ENCODE measurements around the gene GIPC3. TPM values are rescaled to one million over a fixed set of nuclear protein-coding genes. Genes with fewer than 3 reads are reported as not detected.

GIPC3 gene
- total RNA-seq, 2 experiments from 2014 or later = 1.1 TPM

GRCh38 chr19:3573162-3573857 lies 12.0 kb upstream of the GIPC3 start:
- intact Hi-C loops (cut with DNase I, micrococcal nuclease) = loop anchor here in 1 of 2 experiments (2.0 to 5.0 kb wide), 3 partner anchors 53 to 136 kb away; partner anchors contain the start of genes CACTIN and FZR1

GRCh38 chr19:3573858-3574637 lies 11.2 kb upstream of the GIPC3 start:
- ChIA-PET CTCF (interaction anchor here (0.9 to 1.2 kb wide), 2 partner anchors 27 to 29 kb away, joined by 3 read pairs; no protein-coding TSS in a partner anchor), POLR2A (interaction anchor here (0.9 to 2.0 kb wide), 4 partner anchors 17 to 189 kb away, joined by 3 to 8 read pairs (median 4); partner anchors contain the start of genes MFSD12 and MRPL54)
- Histone ChIP-seq H3K27me3 (ENCODE audit: control insufficient read depth in 1 of 2, insufficient read depth in 2 of 2, low read length in 2 of 2) (no peaks in the 10 kb centered on the region), H3K4me1 (ENCODE audit: insufficient read depth, low read length) (peaks cover 18% of the 10 kb centered on the region), H3K36me3 (ENCODE audit: insufficient read depth, low read length) (no peaks in the 10 kb centered on the region), H3K27ac (ENCODE audit: low read depth in 1 of 2, low read length in 2 of 2) (no peak overlapping the region), H3K4me3 (ENCODE audit: low read length) (peak overlapping the region; percentile 73), H3K9me3 (ENCODE audit: control insufficient read depth in 1 of 2, insufficient read depth in 1 of 2, low read length in 2 of 2) (peaks cover 0 to 7% of the 10 kb centered on the region in 2 experiments)
- ATAC-seq (ENCODE audit: poor library complexity) (peak; percentile 18), DNase-seq (peak; percentile 48 to 94 (median 74))
- Mint-ChIP-seq H3K27ac (no peak overlapping the region), H3K4me1 (ENCODE audit: low read depth) (peaks cover 16% of the 10 kb centered on the region), H3K36me3 (ENCODE audit: low read depth) (peaks cover 12% of the 10 kb centered on the region), H3K9me3 (no peaks in the 10 kb centered on the region), H3K4me3 (peak overlapping the region; percentile 81), H3K27me3 (no peaks in the 10 kb centered on the region)
- TF ChIP-seq, protein P1, sequence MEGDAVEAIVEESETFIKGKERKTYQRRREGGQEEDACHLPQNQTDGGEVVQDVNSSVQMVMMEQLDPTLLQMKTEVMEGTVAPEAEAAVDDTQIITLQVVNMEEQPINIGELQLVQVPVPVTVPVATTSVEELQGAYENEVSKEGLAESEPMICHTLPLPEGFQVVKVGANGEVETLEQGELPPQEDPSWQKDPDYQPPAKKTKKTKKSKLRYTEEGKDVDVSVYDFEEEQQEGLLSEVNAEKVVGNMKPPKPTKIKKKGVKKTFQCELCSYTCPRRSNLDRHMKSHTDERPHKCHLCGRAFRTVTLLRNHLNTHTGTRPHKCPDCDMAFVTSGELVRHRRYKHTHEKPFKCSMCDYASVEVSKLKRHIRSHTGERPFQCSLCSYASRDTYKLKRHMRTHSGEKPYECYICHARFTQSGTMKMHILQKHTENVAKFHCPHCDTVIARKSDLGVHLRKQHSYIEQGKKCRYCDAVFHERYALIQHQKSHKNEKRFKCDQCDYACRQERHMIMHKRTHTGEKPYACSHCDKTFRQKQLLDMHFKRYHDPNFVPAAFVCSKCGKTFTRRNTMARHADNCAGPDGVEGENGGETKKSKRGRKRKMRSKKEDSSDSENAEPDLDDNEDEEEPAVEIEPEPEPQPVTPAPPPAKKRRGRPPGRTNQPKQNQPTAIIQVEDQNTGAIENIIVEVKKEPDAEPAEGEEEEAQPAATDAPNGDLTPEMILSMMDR (IDR thresholded peaks at IDR 0.05) = no peak
- intact Hi-C loops (cut with DNase I, micrococcal nuclease) = loop anchor here in 1 of 2 experiments (2.0 to 5.0 kb wide), 3 partner anchors 53 to 137 kb away; partner anchors contain the start of genes CACTIN and FZR1

More at GRCh38 chr19:3573162-3573857, 12.0 kb upstream of the GIPC3 start:
- DNase-seq (no peak), ATAC-seq (ENCODE audit: poor library complexity) (peak; percentile 0)
- ChIA-PET POLR2A (interaction anchor here (0.9 to 1.4 kb wide), 3 partner anchors 18 to 189 kb away, joined by 3 to 4 read pairs (median 3); partner anchors contain the start of gene MRPL54), CTCF (interaction anchor here (0.9 to 1.2 kb wide), 2 partner anchors 26 to 29 kb away, joined by 3 read pairs; no protein-coding TSS in a partner anchor)
- Mint-ChIP-seq H3K4me3 (peak overlapping the region; percentile 81), H3K9me3 (no peaks in the 10 kb centered on the region), H3K4me1 (ENCODE audit: low read depth) (peaks cover 16% of the 10 kb centered on the region), H3K36me3 (ENCODE audit: low read depth) (peaks cover 12% of the 10 kb centered on the region), H3K27ac (no peak overlapping the region), H3K27me3 (no peaks in the 10 kb centered on the region)
- peaks cover 0 to 7% of the 10 kb centered on the region in 2 experiments for H3K9me3 ChIP-seq (ENCODE audit: control insufficient read depth in 1 of 2, insufficient read depth in 1 of 2, low read length in 2 of 2)
- peak overlapping the region; percentile 73 for H3K4me3 ChIP-seq (ENCODE audit: low read length)
- peak overlapping the region in 1 of 2 donors; percentile 61 for H3K27ac ChIP-seq (ENCODE audit: low read depth in 1 of 2, low read length in 2 of 2)
- no peaks in the 10 kb centered on the region for H3K36me3 ChIP-seq (ENCODE audit: insufficient read depth, low read length)
- TF ChIP-seq, protein P1 (IDR thresholded peaks at IDR 0.05) = no peak
- H3K27me3 ChIP-seq (ENCODE audit: control insufficient read depth in 1 of 2, insufficient read depth in 2 of 2, low read length in 2 of 2) = no peaks in the 10 kb centered on the region
- peaks cover 18% of the 10 kb centered on the region for H3K4me1 ChIP-seq (ENCODE audit: insufficient read depth, low read length)

GRCh38 chr19:3575260-3575741 lies 10.0 kb upstream of the GIPC3 start:
- Mint-ChIP-seq H3K4me1 (ENCODE audit: low read depth) (peaks cover 16% of the 10 kb centered on the region), H3K4me3 (peak overlapping the region; percentile 81), H3K9me3 (no peaks in the 10 kb centered on the region), H3K27ac (no peak overlapping the region), H3K27me3 (no peaks in the 10 kb centered on the region), H3K36me3 (ENCODE audit: low read depth) (peaks cover 12% of the 10 kb centered on the region)
- H3K4me1 ChIP-seq (ENCODE audit: insufficient read depth, low read length) = peaks cover 18% of the 10 kb centered on the region
- ATAC-seq (ENCODE audit: poor library complexity) = no peak
- no peak overlapping the region for H3K4me3 ChIP-seq (ENCODE audit: low read length)
- DNase-seq = peak in 7 of 14 experiments; percentile 13 to 57 (median 33)
- intact Hi-C loops (cut with DNase I, micrococcal nuclease) = no loop called here
- H3K36me3 ChIP-seq (ENCODE audit: insufficient read depth, low read length) = no peaks in the 10 kb centered on the region
- ChIA-PET CTCF (interaction anchor here (0.5 to 1.2 kb wide), 3 partner anchors 30 to 587 kb away, joined by 3 to 5 read pairs (median 4); no protein-coding TSS in a partner anchor), POLR2A (interaction anchor here (2.0 kb wide), 1 partner anchor 19 kb away, joined by 8 read pairs; the partner anchor contains the start of gene MFSD12)
- TF ChIP-seq, protein P1 (IDR thresholded peaks at IDR 0.05) = no peak
- peaks cover 0 to 7% of the 10 kb centered on the region in 2 experiments for H3K9me3 ChIP-seq (ENCODE audit: control insufficient read depth in 1 of 2, insufficient read depth in 1 of 2, low read length in 2 of 2)
- no peak overlapping the region for H3K27ac ChIP-seq (ENCODE audit: low read depth in 1 of 2, low read length in 2 of 2)
- no peaks in the 10 kb centered on the region for H3K27me3 ChIP-seq (ENCODE audit: control insufficient read depth in 1 of 2, insufficient read depth in 2 of 2, low read length in 2 of 2)

All from CD4-positive, alpha-beta T cell (primary cell).